OCI-LY1 (cell line): ENCODE measurements around the gene MPPED2.

Source experiments
- H2AFZ ChIP-seq: fragments of 200-600 bp; sonication (generic), shearing (Covaris generic); 2 replicates; pipeline ENCODE4 v1.6.0; 2014; ENCODE audit warnings: antibody characterized with exemption, mild to moderate bottlenecking, low read length
- H3F3A ChIP-seq: fragments of 200-600 bp; sonication (generic), shearing (Covaris generic); 2 replicates; pipeline ENCODE4 v1.6.0; 2014; ENCODE audit warnings: mild to moderate bottlenecking, antibody characterized with exemption, low read length, moderate library complexity; ENCODE audit not compliant: insufficient read depth
- H3K27ac ChIP-seq: fragments of 200-600 bp; sonication (generic); 2 replicates; pipeline ENCODE4 v1.5.1; 2014; ENCODE audit warnings: low read length, mixed run types, mild to moderate bottlenecking, low read depth; ENCODE audit not compliant: poor library complexity, severe bottlenecking
- H3K27me3 ChIP-seq: fragments of 200-600 bp; sonication (generic); 2 replicates; pipeline ENCODE4 v1.6.0; 2014; ENCODE audit warnings: antibody characterized with exemption, mild to moderate bottlenecking, low read length, moderate library complexity; ENCODE audit not compliant: insufficient read depth
- H3K36me3 ChIP-seq: fragments of 200-600 bp; sonication (generic); 2 replicates; pipeline ENCODE4 v1.6.1; 2014; ENCODE audit warnings: mild to moderate bottlenecking, antibody characterized with exemption, low read length, moderate library complexity, mixed read lengths; ENCODE audit not compliant: insufficient read depth
- H3K4me1 ChIP-seq: fragments of 200-600 bp; sonication (generic); 2 replicates; pipeline ENCODE4 v1.5.1; 2014; ENCODE audit warnings: mild to moderate bottlenecking, low read length, moderate library complexity; ENCODE audit not compliant: insufficient read depth, severe bottlenecking
- H3K4me2 ChIP-seq: fragments of 200-600 bp; sonication (generic), shearing (Covaris generic); 2 replicates; pipeline ENCODE4 v1.6.1; 2014; ENCODE audit warnings: low read length
- H3K4me3 ChIP-seq: fragments of 200-600 bp; sonication (generic); 2 replicates; pipeline ENCODE4 v1.5.1; 2014; ENCODE audit warnings: low read length, low read depth, mild to moderate bottlenecking, mixed read lengths; ENCODE audit not compliant: poor library complexity, severe bottlenecking
- H3K79me2 ChIP-seq: fragments of 200-600 bp; shearing (Covaris generic); 2 replicates; pipeline ENCODE4 v1.6.1; 2016; ENCODE audit warnings: mixed run types, low read length, mixed read lengths; ENCODE audit not compliant: insufficient read depth
- H3K9ac ChIP-seq: fragments of 200-600 bp; sonication (generic), shearing (Covaris generic); 2 replicates; pipeline ENCODE4 v1.6.1; 2014; ENCODE audit warnings: mild to moderate bottlenecking, low read length, mixed read lengths
- H3K9me2 ChIP-seq: fragments of 200-600 bp; sonication (generic), shearing (Covaris generic); 2 replicates; pipeline ENCODE4 v1.6.1; 2014; ENCODE audit warnings: low read depth, mild to moderate bottlenecking, low read length, mixed read lengths
- H3K9me3 ChIP-seq: fragments of 200-600 bp; shearing (Covaris generic); 2 replicates; pipeline ENCODE4 v1.6.1; 2014; ENCODE audit warnings: low read length, mixed read lengths
- H4K20me1 ChIP-seq: fragments of 200-600 bp; sonication (generic), shearing (Covaris generic); 2 replicates; pipeline ENCODE4 v1.6.0; 2016; ENCODE audit warnings: mild to moderate bottlenecking, low read length; ENCODE audit not compliant: insufficient read depth
- CTCF ChIP-seq: fragments of 200-600 bp; sonication (generic), shearing (Covaris generic); IDR thresholded peaks from 2 replicates; pipeline ENCODE4 v1.5.1; 2017; ENCODE audit warnings: mild to moderate bottlenecking, antibody characterized with exemption, low read length, moderate library complexity, mixed read lengths
- EZH2 ChIP-seq: fragments of 200-600 bp; sonication (generic), shearing (Covaris generic); IDR thresholded peaks from 2 replicates; pipeline ENCODE4 v1.8.0; 2017; ENCODE audit warnings: borderline replicate concordance, mixed run types, mild to moderate bottlenecking, antibody characterized with exemption, low read length, moderate library complexity, mixed read lengths

Gene MPPED2

GRCh38 chr11:30566482-30566881, 19.7 kb downstream of the MPPED2 start:
- Histone ChIP-seq H3K4me3 (no peak overlapping the region), H3F3A (no peaks in the 10 kb centered on the region), H3K9ac (no peak overlapping the region), H3K27ac (no peak overlapping the region), H4K20me1 (no peaks in the 10 kb centered on the region), H3K9me3 (no peaks in the 10 kb centered on the region), H2AFZ (no peak overlapping the region), H3K27me3 (no peaks in the 10 kb centered on the region), H3K4me2 (no peak overlapping the region), H3K9me2 (no peaks in the 10 kb centered on the region), H3K36me3 (no peaks in the 10 kb centered on the region), H3K79me2 (no peaks in the 10 kb centered on the region), H3K4me1 (no peaks in the 10 kb centered on the region)
- no peak for TF ChIP-seq EZH2
- no peak for TF ChIP-seq CTCF

- H3K9me3 ChIP-seq, result no peaks in the 10 kb centered on the region
- no peaks in the 10 kb centered on the region for H4K20me1 ChIP-seq
- H3K27me3 ChIP-seq, result no peaks in the 10 kb centered on the region
- H3K79me2 ChIP-seq, result no peaks in the 10 kb centered on the region
- no peak for TF ChIP-seq CTCF
- TF ChIP-seq EZH2, result no peak
- H3K4me2 ChIP-seq, result no peak overlapping the region
- no peak overlapping the region for H2AFZ ChIP-seq
- H3K36me3 ChIP-seq, result no peaks in the 10 kb centered on the region
- no peak overlapping the region for H3K4me3 ChIP-seq
- no peaks in the 10 kb centered on the region for H3F3A ChIP-seq
- H3K27ac ChIP-seq, result no peak overlapping the region
- no peaks in the 10 kb centered on the region for H3K4me1 ChIP-seq
- no peaks in the 10 kb centered on the region for H3K9me2 ChIP-seq
- H3K9ac ChIP-seq, result no peak overlapping the region
Observed at GRCh38 chr11:30565027-30565426, 21.1 kb downstream of the MPPED2 start.

- H3F3A ChIP-seq, result no peaks in the 10 kb centered on the region
Observed at GRCh38 chr11:30561691-30562415, 24.3 kb downstream of the MPPED2 start.

More at GRCh38 chr11:30561691-30562415, 24.3 kb downstream of the MPPED2 start:
- Histone ChIP-seq H3K9me3 (no peaks in the 10 kb centered on the region), H2AFZ (no peak overlapping the region), H3K4me1 (no peaks in the 10 kb centered on the region), H3K79me2 (no peaks in the 10 kb centered on the region), H3K4me2 (no peak overlapping the region), H3K9me2 (no peaks in the 10 kb centered on the region), H3K27me3 (no peaks in the 10 kb centered on the region), H4K20me1 (no peaks in the 10 kb centered on the region), H3K27ac (no peak overlapping the region), H3K9ac (no peak overlapping the region), H3K4me3 (no peak overlapping the region), H3K36me3 (no peaks in the 10 kb centered on the region)
- TF ChIP-seq CTCF, result no peak
- TF ChIP-seq EZH2, result no peak
